Fibroblast of lung (primary cell): ENCODE results near the gene RABGAP1L.

Experiments
- CTCF ChIP-seq, 2 donors: IDR thresholded peaks in 1 of 2; conservative IDR thresholded peaks in 1 of 2; 1 replicate in 1 of 2; 2 replicates in 1 of 2; pipeline ENCODE4 v1.5.1; 2011 to 2012; ENCODE audit warnings: low read length in 2 of 2, control low read depth in 1 of 2, inconsistent platforms in 1 of 2, low read depth in 1 of 2, mild to moderate bottlenecking in 1 of 2
- EZH2 ChIP-seq: IDR thresholded peaks from 2 replicates; pipeline ENCODE4 v1.5.1; 2012; ENCODE audit warnings: low read length, control low read depth, mild to moderate bottlenecking; ENCODE audit errors: missing control alignments

GRCh38 chr1:174284052-174284451 lies 124.7 kb downstream of the RABGAP1L start:
- TF ChIP-seq CTCF (conservative IDR thresholded peaks at IDR 0.05 in 1 of 2, IDR thresholded peaks at IDR 0.05 in 1 of 2; ENCODE audit: low read depth in 1 of 2, low read length in 2 of 2) (no peak), EZH2 (no peak)
